HG02938 (cell line): ENCODE data around the gene ATP8B1.
"Not testable (repeated sequence)": the region's sequence is repeated elsewhere in the genome, so short reads cannot be mapped to it uniquely, and the experiment has no call there.

Experiments used
- ATAC-seq: cut with Tn5 transposase; IDR thresholded peaks from one replicate; pipeline ENCODE4 v1.9.1; 2021; ENCODE audit warnings: mild to moderate bottlenecking, moderate library complexity; ENCODE audit not compliant: unreplicated experiment

Gene ATP8B1

DNA sequence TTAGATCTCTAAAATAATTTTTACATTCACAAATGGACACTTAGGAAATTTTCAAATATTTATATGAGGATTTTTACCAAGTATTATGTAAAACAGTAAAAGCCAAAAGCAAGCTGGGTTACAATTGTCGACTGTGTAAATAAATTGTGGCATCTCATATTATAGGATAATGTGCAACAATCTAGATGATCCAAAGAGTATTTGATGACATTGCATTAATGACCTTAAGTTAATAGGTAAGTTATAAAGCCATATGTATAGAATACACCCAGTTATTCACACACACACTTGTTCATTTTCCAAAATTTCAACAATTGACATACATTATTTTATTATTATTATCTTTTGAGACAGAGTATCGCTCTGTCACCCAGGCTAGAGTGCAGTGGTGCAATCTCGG lies 69.3 kb downstream of the ATP8B1 start:
- no peak for ATAC-seq

DNA sequence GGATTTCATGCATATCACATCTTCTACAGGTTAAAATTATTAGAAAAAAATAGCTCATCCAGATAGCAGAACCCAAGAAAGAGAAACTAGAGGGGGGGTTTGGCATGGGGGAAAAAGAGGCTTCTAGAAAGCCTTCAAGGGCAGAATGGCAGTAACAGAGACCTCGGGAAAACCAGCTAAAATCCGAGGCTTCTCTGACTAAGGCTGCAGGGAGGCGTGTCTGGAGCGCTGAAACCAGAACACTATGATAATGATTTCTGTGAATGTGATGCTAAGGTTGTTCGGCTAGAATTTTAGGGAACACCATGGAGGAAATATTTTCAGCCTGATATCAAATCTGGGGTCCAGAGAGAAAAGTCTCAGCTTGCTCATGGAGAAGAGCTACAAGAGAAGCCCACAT lies 73.0 kb downstream of the ATP8B1 start:
- no peak for ATAC-seq

DNA sequence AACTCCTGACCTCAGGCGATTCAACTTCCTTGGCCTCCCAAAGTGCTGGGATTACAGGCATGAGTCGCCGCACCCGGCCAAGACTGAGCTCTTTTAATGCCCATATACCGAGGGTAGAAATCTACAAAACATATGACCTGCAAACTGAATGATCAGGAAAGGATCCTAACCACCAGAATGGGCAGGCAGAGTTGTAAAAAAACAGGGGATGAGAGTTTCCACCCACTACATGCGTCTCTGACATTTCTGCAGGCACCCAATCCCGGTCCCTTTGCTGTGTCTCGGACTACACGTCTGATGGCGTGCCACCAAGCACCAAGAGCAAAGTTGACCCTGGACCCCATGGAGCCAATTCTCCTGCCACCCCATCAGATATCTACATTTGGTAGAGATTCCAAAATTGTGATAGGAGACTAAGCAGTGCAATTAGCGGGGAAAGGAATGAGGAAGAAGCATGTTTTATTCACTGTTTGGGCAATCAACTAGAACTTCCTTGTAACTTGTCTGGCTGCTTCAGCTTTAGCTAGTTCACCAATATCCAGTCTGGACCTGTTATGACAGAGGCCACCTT lies 74.1 kb downstream of the ATP8B1 start:
- no peak for ATAC-seq

DNA sequence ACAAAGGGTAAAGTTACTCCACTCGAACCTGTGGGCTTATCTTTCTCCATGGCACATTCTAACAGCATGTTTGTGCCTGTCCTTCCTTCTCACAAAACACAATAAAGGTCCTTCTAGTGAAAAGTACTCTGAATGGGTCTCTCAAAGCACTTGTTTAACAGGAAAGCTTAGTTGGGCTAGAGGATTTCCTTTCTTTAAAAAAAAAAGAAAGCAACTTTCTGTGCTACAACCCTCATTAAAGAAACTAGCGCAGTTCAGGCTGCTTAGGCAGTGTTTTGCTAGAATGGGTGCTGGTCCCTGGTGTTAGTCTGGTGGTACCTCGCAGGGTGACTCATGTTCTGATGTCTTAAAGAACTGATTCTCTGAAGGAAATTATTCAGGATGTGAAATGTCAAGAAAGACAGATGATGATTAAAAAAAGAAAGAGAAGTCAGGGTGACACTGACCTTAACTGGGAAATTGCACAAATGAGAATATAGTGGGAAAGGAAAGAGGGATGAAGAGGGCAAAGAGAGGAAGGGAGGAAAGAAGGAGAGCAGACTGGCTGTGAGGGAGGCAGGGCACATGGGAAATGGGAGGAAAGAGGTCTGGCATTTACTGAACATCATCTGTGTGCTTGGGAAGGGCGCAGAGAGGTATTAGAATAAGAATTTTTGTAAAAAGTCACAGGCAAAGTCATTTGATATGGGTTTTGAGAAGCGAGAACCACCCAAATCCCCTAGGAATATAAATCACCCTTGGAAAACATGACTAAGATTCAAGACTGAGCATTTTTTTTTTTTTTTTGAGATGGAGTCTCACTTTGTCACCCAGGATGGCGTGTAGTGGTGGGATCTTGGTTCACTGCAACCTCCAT lies 74.9 kb downstream of the ATP8B1 start:
- no peak for ATAC-seq

DNA sequence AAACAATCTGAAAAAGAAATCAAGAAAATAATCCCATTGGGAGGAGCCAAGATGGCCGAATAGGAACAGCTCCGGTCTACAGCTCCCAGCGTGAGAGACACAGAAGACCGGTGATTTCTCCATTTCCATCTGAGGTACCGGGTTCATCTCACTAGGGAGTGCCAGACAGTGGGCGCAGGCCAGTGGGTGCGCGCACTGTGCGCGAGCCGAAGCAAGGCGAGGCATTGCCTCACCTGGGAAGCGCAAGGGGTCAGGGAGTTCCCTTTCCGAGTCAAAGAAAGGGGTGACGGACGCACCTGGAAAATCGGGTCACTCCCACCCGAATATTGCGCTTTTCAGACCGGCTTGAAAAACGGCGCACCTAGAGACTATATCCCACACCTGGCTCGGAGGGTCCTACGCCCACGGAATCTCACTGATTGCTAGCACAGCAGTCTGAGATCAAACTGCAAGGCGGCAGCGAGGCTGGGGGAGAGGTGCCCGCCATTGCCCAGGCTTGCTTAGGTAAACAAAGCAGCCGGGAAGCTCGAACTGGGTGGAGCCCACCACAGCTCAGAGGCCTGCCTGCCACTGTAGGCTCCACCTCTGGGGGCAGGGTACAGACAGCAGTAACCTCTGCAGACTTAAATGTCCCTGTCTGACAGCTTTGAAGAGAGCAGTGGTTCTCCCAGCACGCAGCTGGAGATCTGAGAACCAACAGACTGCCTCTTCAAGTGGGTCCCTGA lies 83.7 kb downstream of the ATP8B1 start:
- ATAC-seq, result not testable (repeated sequence)

DNA sequence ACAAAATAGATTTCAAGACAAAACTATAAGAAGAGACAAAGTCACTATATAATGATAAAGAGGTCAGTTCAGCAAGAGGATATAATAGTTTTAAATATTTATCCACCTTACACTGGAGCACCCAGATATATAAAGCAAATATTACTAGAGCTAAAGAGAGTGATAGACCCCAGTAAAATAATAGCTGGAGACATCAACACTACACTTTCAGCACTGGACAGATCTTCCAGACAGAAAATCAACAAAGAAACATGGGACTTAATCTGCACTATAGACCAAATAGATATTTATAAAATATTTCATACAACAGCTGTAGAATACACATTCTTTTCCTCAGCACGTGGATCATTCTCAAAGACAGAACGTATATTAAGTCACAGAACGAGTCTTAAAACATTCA lies 86.6 kb downstream of the ATP8B1 start:
- no peak for ATAC-seq

DNA sequence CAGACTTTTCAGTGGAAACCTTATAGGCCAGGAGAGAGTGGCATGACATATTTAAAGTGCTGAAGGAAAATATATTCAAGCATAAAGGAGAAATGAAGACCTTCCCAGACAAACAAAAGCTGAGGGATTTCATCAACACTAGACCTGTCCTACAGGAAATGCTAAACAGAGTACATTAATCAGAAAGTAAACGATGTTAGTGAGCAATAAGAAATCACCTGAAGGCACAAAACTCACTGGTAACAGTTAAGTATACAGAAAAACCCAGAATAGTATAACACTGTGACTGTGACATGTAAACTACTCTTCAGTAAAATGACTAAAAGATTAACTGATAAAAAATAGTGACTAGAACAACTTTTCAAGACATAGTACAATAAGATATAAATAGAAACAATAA lies 87.4 kb downstream of the ATP8B1 start:
- ATAC-seq, result no peak

DNA sequence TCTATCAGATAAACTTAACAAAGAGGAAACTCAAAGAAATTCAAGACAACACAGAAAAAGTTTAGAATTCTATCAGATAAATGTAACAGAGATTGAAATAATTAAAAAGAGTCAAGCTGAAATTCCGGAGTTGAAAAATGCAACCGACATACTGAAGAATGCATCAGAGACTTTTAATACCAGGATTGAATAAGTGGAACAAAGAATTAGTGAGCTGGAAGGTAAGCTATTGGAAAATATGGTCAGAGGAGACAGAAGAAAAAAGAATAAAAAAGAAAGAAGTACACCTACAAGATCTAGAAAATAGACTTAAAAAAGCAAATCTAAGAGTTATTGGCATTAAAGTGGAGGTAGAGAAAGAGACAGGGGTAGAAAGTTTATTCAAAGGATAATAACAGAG lies 88.0 kb downstream of the ATP8B1 start:
- ATAC-seq, result no peak

DNA sequence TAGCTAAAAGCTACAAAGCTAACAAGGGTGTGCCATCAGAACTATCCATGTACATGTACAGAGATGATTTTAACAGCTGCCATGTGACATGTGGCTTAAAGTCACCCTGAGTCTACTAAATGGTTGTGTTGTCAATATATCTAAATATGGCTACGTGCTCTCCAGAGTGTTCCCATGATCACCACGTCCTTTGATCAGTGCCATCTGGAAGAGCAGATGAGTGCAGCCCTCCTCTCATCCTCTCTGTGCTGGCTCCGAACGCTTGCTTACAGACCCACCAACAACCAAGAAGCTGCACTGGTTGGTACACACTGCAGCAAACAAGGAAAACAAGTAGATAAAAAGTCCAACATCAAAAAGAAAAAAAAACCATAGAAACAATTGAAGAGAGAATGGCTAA lies 92.9 kb downstream of the ATP8B1 start:
- ATAC-seq, result no peak

DNA sequence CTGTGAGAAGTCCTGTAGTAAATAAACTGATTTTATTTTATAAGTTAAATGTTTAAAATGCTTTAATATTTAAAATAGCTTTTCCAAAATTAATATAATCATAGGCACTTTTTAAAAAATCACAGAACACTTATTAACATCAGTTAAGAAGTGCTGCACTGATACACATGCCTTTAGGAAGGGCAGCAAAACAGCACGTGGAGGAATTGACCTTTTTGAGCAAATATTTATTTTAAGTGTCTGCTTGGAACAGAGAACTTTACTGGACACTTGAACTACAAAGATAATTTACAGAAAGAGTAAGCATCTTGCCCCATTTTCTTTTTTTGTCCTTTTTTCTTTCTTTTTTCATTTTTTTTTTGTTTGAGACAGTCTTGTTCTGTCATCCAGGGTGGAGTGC lies 93.8 kb downstream of the ATP8B1 start:
- ATAC-seq, result no peak

DNA sequence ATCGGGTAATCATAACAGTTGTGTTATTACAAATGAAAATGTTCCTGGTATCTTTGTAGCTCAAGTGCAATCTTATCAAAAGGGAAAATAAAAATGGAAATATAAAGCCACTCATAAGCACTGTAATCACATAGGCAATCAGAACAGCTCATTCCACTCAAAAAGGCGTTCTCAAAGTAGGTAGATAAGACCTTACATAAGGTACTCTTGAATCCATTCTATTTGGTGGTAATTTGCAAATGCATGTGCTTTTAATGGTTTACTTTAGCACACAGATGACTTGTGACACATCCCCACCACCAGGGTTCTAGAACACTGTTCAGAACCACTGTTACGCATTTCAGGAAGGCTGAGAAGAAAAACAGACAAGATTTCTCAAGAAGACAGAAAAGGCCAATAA lies 94.8 kb downstream of the ATP8B1 start:
- no peak for ATAC-seq

DNA sequence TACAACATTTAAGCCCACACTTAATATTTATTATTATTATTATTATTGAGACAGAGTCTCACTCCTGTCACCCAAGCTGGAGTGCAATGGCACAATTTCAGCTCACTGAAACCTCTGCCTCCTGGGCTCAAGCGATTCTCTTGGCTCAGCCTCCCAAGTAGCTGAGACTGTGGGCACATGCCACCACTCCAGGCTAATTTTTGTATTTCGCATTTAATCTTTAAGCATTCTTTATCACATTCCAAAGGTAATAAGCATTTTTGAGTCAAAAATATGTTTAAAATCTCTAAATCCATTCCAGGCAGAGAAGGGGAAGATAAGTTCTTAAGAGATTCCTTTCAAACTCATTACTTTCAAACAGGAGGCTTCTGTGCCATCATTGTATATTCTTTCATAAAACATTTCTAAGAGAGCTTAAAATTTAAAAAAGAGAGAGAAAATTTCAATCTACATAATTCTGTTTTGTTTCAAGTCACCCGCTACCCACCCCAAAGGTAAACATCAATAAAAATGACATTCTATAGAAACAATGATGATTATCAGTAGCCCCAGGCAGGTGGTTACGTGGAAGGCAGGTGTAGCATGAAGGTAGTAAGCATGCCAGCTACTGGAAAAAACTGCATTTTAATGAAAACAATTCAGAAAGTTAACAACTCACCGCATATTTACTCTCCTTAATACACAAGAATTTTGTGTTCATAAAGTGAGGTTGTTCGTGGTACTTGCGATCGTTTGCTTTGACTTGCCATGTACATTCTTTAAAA lies 97.1 kb downstream of the ATP8B1 start:
- no peak for ATAC-seq

DNA sequence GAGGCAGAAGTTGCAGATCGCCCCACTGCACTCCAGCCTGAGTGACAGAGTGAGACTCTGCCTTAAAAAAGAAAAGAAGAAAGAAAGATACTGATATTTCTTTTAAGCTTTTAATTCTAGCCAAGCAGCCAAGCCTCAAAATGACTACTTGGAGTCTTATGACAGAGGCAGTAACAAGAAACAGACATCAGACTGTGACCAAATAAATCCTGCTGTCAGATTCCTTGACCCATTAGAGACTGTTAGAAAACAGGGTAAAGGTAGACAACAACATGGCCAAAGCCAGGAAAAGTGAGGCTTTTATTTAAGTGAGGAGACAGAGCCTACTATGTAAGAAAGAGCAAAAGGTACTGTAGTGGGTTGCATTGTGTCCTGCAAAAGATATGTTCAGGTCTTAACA lies 98.1 kb downstream of the ATP8B1 start:
- no peak for ATAC-seq

DNA sequence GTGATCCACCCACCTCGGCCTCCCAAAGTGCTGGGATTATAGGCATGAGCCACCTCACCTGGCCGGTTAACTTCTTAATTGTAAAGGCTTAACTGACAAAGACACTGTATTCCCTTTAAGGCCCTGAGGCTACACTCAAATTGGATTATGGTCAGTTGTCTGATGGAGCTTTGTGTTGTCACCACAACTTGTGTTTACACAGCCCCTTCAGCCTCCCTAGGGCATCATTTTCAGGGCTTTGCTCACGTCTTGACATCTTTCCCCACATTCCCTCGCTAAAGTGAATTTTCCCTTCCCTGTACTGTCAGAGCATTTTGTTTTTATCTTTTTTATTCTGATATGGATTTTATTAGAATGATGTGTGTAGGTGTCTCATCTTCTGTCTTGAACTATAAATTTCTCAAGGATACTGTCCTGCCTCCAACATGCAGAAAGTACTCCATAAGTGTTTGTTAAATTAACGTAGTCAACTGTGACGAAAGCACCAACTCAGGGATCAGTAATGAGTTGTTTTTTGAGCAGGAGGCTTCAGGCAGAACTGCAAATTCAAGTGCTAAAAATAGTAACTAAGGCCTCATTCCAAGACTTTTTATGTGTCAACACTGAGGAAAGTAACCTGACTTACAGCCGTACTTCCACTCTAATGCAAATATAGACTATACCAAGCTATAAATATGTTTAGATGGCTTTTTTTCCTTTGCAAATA lies 104.4 kb downstream of the ATP8B1 start:
- ATAC-seq, result no peak

DNA sequence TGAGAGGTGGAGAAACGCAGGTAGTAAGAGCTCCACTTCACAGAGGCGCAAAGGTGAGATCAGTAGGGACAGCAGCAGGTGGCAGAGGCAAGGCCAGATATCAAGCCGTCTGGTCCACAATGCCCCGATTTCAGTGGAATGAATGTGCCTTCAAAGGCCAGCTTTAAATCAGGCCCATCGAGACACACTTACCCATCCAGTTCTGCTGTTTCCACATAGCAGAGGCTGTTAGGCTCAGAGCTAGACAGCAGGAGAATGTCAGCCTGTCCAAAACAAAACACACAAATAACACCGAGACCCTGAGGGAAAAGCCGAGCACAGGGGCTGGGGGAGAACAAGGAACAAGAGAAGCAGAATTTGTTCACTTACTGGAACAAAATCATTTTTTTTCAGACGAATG lies 105.7 kb downstream of the ATP8B1 start:
- ATAC-seq, result no peak

DNA sequence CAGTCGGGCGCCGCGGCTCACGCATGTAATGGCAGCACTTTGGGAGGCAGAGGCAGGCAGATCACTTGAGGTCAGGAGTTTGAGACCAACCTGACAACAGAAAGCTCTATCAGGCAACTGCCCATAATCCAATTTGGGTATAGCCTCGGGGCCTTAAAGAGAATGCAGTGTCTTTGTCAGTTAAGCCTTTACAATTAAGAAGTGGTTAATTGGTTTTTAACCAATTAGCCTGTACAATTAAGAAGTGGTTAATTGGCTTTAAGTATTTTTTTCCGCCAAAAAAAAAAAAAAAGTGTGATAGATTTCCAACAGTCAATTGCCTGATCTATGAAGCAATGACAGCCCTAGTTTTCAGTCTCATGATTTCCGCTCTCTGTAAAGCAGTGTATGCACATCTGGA lies 106.8 kb downstream of the ATP8B1 start:
- no peak for ATAC-seq

DNA sequence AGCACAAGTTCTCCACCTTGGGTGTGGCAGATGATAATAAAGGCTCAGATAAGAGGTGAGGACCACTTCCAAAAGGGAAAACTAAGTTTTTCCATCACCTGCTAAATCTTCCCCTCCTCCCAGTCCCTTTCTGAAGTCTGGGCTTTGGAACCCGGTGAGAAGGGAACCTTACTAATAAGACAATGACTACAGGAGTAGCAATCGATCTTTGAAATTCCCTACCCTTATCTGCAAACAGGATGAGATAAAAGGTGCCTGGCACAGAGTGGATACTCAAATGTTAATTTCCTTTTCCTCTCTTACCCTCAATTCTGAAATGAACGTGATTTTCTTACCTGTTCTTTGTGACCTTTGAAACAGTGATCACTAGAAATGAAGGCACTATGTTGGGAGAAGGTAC lies 111.8 kb downstream of the ATP8B1 start:
- ATAC-seq, result no peak

DNA sequence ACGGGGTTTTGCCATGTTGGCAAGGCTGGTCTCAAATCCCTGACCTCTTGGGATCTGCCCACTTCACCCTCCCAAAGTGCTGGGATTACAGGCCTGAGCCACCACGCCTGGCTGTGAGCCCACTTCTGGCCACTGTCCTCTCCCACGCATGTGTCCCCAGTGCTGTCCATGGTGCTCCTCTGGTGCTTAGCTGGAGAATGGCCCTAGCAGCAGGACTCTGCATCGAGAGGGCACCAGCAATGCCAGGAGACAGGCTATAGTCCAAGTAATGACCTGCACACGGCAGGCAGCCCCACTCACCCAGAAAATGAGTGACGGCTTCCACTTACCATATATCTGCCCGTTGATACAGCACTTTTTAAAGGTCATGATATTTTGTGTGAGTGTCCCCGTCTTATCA lies 115.1 kb downstream of the ATP8B1 start:
- ATAC-seq, result no peak

DNA sequence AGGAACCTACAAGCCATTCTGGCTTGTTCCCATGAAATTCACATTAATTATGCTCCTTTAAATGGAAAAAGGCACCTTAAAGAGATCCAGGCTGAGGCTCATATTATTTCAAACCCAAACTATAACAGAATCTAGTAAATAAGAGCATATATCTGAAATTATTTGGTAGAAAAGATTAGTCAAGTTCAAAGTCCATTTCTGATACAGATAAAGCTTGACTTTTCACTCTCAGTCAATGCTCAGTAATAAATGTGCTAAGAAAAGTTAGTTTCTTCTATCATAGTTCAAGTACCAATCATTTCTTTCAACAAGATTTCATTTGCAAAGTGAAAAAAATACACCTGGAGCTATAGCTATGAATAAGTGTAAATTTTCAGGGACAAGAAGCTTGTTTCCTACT lies 119.6 kb downstream of the ATP8B1 start:
- no peak for ATAC-seq

DNA sequence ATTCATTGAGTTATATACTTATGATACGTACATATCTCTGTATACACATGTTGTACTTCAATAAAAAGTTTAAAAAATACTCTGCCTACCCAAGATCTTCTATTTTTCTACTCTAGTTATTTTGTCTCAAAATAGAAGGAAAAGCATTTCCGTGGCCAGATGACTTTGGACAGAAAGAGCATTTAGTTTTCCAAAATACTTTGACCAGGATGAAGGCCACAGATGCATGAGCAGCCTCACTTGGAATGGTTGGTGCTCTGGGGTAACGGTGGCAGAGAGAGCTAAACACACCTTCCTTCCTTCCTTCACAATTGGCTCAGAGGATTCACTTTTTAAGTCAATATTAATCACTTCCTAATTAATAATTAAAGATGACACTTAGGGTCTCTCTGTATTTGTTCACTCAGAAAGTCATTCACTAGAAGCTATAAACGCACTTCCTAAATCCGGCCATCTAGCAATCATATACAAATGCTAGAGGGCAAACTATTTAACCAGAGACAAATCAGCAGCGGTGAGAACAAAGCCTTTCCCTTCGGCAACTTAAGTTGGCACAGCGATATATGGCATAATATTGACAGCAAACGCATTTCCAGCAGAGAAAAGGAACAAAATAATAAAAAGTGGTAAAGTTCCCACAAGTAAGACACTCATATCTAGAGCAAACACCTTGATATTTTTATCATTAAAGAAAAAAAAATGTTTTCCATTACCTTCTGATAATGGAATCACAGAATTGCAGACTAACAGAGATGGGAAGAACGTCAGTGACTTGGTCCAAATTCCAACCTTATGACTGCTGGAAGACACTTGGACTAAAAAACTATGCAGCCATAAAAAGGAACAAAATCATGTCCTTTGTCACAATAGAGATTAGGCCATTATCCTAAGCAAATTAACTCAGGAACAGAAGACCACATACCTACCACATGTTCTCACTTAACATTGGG lies 125.6 kb downstream of the ATP8B1 start:
- no peak for ATAC-seq
